NCI-H1694 treated with DMSO at 0.1 percent for 48 hours (cell line): Measurements from ENCODE around the gene PER3.
"Not testable (repeated sequence)": the region's sequence is repeated elsewhere in the genome, so short reads cannot be mapped to it uniquely, and the experiment has no call there.

Source experiments
- DNase-seq: peaks from one replicate; lab custom pipeline; 2025; lab: John Stamatoyannopoulos, UW

The PER3 gene

DNA sequence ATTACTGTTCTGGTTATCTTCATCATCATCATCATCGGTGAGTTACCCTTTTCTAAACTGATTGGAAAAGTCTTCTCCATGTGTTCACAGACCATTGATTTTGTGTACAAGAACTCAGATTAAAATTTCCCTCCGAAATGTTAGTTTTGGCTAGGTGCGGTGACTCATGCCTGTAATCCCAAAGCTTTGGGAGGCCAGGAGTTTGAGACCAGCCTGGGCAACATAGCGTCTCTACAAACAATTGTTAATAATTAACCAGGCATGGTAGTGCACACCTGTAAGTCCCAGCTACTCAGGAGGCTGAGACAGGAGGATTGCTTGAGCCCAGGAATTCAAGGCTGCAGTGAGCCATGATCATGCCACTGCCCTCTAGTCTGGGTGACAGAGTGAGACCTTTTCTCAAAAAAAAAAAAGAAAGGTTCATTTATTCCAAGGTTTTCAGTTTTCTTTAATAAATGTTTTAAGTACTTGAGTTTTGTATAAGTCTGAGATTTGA, 5.9 kb upstream of the PER3 start:
- no peak for DNase-seq

DNA sequence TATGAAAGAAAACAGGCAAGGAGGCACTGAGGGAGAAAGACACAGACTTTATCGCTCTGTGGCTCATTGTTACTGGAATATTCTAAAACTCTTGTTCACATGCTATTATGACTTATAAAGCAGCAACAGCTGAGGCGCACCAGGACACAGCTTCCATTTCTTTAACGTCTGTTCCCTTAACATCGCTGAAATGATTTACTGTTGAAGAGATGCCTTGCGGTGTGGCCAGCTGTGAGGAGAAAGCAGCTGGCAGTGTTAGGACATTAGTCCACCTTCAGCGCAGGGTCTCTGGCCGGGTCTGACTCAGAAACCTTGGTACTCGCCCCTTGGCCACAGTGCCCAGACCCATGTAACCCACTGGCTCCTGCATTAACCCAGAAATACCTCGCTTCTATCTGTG, 3.1 kb upstream of the PER3 start:
- no peak for DNase-seq

DNA sequence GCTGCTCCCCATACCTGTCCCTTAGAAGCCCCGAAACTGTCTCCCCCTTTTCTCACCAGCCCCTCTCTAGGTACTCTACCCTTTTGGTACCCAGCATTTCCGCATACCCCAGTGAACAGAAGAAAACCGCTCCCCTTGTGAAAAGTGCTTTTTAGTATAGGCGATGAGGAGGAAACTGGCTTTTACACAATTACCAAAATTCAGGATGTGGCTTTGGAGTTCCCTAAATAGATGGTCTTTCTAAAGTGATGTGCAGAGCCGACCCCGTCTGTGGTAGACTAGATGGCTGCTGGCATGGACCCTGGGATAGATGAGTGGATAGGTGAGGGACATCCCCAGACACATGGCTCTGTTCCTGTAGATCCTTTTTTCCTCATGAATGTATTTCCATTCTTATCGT, 2.6 kb upstream of the PER3 start:
- DNase-seq = no peak

DNA sequence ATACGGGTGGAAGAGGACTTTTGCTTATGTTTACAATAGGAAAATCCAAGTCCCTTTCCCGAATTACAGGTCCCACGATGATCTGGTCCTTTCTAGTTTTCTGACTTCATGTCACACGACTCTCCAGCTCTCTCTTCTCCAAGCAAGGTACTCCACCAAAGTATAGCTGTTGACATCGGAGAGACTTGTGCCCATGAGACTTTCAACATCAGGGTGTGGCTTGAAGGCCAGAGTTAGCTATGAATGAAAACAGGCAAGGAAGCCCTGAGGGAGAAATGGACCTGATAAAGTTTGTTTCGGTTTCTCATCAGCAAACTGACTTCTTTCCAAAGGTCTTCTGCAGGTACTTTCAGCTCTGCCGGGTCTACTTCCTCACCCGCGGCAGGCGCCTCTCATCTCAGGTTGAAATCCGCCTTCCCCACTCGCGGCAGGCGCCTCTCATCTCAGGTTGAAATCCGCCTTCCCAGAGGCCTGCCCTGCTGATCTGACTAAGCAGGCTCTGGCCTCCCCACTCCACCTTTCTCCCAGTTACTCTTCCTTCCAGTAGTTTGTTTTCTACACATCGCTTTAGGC, 2.1 kb upstream of the PER3 start:
- DNase-seq = no peak

DNA sequence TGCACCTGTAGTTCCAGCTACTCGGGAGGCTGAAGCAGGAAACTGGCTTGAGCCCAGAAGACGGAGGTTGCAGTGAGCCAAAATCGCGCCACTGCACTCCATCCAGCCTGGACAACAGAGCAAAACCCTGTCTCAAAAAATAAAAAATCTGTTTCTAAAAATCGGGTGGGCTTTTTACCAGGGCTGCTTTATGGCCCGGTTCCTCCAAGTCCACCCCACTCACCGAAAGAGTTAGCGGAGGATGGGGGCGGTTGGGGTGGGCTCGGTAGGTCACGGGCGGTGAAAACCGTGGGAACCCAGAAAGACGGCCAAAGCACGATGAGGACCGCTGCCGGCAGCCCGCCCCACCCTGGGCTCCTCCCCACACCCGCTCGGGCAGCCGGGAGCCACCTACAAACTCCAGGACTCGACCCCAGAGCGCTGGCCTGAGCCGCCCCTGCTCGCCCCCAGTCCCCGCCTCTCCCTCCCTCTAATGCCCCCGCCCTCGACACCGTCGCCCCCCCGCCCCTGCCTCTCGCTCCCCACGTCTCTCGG, 846 bp upstream of the PER3 start:
- DNase-seq = no peak

DNA sequence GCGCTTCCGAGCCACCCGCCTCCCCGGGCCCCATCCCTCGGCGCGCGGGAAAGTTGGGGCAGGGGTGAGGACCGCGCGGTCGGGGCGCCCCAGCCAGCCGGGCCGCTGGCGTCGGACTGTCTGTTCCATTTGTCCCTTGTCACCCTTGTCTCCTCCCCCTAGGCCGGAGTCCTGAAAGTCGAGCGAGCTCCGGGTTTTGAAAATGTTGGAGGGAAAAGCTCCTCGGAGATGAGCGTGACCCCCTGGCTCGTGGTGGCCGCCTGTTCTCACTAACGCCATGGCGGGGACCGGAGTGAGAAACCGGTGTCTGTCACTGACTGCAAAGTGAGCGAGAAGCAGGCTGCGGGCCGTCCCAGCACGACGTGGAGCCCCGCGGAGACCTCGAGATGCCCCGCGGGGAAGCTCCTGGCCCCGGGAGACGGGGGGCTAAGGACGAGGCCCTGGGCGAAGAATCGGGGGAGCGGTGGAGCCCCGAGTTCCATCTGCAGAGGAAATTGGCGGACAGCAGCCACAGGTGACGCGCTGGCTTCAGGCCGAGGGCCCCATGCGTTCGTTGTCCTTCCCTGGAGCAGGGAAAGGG, 491 bp downstream of the PER3 start:
- no peak for DNase-seq

DNA sequence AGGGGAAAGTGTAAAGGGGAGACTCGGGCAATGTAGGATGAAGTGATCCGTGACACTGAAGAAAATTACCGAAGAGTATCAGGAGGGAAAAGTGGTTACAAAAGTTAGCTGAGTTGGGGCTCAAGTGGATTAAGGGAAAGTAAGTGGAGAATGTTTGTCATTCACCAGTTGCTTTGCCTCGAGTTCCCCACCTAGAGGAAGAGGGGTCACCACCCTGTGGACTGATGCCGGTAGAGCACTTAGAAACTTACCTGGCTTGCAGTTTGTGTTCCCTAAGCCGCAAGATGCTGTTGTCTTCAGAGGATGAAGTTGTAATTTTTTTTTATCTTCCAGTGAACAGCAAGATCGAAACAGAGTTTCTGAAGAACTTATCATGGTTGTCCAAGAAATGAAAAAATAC, 1.0 kb downstream of the PER3 start:
- no peak for DNase-seq

DNA sequence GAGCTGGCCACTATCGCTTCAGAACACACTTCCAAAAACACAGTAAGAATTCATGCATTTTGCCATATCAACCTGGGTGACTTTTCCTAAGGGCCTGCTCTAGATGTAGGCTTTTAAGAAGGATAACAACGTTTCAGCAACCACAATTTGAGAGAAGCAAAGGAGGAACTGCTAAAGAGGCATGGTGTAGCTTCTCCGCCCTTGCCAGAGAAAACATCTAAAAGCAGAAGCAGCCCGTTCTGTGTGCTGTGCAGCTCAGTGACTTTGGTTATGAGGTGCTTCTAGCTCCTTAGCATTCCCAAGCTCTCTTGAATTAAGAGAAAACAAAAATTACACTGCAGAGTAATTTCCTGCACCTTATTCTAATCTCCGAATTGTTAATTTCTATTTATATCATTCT, 2.7 kb downstream of the PER3 start:
- no peak for DNase-seq

DNA sequence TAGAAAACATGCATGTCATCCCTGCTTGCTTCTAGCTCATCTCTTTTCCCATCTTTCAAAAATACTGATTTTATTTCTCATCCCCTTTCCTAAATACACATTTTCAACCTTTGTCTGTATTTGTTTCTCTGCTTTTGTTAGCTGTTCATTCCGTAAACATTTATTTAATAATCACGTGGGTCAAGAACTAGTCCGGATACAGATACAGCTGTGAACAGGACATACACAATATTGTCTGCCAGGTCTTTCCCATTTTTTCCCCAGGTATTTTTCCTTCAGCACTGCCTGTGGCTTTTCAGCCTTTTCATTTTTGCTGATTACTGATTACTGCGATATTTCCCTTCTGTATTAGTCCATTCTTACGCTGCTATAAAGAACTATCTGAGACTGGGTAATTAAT, 5.7 kb downstream of the PER3 start:
- DNase-seq = no peak

DNA sequence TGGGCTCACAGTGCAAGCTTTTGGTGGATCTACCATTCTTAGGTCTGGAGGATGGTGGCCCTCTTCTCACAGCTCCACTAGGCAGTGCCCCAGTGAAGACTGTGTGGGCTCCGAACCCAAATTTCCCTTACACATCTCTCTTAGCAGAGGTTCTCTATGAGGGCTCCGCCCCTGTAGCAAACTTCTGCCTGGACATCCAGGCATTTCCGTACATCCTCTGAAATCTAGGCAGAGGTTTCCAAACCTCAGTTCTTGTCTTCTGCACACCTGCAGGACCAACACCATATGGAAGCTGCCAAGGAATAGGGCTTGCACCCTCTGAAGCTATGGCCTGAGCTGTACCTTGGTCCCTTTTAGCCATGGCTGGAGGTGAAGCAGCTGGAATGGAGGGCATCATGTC, 6.9 kb downstream of the PER3 start:
- not testable (repeated sequence) for DNase-seq

DNA sequence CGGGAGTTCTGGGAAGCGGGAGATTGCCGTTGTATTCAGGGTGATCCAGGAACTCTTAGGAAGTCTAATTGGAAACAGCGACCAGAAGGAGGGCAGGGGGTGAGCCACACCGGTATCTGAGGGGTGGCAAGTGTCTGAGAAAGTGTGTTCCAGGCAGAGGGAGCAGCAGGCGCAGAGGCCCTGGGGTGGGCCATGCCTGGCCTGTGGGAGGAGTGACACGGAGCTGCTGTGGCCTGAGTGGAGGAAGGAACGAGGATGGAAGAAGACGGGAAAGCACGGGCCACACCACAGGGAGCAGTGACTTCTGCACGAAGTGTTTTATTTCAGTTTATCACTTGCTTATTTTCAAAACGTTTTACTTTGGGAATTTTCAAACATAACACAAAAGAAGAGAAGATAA, 11.3 kb downstream of the PER3 start:
- no peak for DNase-seq

DNA sequence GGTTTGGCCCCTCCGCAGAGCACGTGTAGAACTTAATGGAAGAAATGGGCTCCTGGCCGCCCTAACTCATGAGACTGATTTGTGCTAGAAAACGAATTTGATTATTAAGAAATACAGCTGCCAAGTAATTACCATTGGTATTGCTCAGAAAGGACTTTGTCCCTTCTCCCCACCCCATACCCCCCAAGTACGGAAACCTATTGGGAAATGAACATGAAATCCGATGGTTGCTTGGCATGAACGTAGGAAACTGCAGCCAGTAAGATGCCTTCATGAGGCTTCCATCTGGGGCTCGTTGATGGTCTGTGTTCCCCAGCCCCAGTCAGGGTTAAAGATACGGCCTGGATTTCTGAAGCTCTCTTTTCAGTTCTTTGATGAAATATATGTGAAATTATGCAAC, 21.4 kb downstream of the PER3 start:
- no peak for DNase-seq

DNA sequence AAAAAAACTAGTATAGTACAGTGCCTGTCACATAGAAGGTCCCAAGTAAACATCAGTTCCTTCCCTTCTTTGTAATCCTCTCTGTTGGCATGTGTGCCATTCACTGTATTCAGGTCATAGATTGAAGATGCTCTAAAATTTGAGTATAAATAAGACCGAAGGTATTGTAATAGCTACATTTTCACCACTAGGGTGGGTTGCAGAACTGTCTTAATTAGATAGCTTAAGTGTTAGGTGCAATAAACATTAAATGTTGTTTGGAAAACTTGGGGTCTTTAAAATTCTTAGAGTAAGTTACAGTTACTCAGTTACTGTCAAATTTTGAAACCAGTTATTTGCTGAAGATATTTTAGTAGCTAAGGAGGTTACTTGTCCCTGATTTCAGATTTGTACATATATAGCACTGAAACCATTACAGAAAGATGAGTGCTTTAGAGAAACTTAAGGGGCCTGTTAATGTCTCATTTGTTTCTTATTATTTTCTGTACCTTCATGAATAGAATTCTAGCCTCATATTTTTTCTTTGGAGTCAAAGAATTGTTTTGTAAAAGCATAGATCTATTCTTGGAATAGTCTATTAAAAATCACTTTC, 24.3 kb downstream of the PER3 start:
- DNase-seq = peak; percentile 33

DNA sequence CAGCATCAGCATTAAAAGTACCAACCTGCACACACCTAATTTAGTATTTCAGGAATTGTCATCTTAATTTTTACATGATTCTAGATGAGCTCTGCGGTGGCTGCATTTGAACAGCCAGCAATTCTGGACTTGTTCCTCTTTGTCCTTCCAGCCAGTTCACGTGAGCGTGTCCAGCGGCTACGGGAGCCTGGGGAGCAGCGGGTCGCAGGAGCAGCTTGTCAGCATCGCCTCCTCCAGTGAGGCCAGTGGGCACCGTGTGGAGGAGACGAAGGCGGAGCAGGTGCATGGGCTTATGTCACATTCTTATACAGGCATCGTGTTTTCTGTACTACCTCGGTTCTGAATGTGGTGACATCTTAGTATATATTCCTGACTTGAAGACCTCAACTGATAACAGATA, 25.7 kb downstream of the PER3 start:
- DNase-seq = no peak

DNA sequence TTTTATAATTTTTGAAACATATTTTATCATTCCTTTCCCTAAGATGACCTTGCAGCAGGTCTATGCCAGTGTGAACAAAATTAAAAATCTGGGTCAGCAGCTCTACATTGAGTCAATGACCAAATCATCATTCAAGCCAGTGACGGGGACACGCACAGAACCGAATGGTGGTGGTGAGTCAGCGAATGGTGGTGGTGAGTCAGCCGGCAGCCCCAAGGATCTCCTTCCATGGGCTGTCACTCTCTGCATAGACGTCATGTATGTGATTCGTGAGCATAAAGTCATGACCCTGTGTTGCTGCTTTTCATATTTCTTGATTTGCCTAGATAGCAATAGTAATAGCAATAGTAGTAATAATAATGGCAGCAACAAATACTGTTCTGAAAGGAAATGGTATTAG, 26.3 kb downstream of the PER3 start:
- no peak for DNase-seq

DNA sequence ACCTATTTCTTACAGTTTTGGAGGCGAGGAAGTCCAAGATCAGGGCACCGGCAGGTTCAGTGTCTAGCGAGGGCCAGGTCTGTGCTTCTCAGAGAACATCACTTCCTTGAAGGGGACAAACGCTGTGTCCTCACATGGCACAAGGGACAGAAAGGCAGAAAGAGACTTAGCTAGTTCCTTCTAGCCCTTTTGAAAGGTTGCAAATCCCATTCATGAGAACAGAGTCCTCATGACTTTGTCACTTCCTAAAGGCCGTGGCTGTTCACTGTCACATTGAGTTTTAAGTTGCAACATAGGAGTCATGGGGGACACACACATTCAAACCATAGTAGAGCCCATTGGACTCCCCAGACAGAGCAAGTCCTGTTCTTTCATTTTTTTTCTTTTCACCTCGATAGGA, 27.4 kb downstream of the PER3 start:
- no peak for DNase-seq

DNA sequence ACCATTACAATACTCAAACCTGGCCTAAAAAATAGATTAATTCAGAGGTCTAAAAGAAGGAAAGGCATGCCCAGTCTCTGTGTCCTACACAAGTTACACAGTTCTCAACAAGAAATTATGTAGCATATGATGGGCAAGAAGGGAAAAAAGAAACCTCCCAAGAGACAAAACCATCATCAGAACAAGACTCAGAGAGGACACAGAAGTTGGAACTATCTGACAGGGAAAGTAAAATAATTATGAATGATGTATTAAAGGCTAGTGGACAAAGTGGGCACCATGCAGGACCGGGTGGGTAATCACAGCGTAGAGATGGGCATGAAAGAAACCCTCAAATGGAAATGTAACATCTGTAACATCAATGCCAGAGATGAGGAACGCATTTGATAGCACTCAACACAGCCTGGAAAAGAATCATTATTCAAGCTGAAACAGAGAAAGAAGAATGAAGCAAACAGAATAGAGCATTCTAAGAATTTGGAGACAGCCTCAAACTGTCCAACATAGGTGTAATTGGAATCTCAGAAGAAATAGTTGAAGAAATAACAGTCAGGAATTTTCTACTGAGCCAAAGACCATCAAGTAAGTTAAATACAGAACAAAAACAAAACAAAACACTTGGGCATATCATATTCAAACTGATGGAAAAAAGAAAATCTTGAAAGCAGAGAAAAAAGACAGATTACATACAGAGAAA, 29.7 kb downstream of the PER3 start:
- no peak for DNase-seq

DNA sequence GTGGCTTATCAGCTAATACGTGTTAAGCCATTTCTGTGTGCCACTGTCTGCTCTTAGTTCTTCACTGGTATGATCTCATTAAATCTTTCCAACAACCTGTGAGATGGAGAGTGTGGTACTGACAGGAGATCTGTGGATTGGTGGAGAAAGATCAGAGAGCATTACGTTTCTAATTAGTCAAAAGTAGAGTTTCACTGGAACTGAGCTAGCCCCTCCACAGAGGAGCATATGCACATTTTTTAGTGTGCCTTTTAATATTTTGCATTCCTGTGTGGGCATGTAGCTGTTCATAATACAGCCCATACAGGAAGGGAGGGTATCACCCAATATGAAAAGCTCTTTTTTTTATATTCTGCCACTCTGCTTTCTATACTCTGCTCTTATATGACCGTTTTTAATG, 37.2 kb downstream of the PER3 start:
- no peak for DNase-seq

DNA sequence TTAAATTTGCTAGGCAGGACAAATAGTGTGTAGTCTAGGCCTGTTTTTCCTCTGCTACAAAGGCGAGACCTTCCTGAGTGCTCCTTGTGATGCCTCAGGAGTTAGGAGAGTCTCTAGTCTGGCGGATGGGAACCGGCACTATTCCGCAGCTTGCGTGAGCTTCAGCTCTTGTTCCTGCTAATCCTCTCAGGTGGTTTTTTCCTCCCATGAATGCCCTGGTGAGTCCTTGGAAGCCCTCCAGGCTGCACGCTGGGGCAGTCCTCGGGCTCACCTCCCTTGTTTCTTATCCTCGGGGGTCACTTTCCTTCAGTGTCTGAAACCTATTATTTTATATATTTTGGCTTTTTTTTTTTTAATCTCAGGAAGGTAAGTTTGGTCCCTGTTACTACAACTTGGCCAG, 40.6 kb downstream of the PER3 start:
- DNase-seq = no peak

DNA sequence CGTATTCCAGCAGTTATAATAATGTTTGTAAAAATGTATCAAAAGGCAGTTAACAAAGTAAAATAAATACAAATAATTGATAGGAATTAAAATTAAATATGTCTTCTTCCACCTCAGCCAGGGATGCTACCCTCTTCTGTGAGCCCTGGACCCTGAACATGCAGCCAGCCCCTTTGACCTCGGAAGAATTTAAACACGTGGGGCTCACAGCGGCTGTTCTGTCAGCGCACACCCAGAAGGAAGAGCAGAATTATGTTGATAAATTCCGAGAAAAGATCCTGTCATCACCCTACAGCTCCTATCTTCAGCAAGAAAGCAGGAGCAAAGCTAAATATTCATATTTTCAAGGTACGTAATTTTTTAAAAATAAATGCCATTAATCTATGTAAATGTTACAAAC, 42.3 kb downstream of the PER3 start:
- DNase-seq = no peak

DNA sequence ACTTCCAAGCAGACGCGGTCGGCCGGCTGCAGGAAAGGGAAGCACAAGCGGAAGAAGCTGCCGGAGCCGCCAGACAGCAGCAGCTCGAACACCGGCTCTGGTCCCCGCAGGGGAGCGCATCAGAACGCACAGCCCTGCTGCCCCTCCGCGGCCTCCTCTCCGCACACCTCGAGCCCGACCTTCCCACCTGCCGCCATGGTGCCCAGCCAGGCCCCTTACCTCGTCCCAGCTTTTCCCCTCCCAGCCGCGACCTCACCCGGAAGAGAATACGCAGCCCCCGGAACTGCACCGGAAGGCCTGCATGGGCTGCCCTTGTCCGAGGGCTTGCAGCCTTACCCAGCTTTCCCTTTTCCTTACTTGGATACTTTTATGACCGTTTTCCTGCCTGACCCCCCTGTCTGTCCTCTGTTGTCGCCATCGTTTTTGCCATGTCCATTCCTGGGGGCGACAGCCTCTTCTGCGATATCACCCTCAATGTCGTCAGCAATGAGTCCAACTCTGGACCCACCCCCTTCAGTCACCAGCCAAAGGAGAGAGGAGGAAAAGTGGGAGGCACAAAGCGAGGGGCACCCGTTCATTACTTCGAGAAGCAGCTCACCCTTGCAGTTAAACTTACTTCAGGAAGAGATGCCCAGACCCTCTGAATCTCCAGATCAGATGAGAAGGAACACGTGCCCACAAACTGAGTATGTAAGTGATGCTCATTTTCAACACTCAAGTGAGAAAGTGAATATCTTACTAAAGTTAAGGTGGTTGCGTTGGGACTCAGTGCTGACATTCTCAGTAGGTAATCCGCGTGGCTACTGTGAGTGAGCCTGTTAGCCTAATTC, 43.2 kb downstream of the PER3 start:
- no peak for DNase-seq

DNA sequence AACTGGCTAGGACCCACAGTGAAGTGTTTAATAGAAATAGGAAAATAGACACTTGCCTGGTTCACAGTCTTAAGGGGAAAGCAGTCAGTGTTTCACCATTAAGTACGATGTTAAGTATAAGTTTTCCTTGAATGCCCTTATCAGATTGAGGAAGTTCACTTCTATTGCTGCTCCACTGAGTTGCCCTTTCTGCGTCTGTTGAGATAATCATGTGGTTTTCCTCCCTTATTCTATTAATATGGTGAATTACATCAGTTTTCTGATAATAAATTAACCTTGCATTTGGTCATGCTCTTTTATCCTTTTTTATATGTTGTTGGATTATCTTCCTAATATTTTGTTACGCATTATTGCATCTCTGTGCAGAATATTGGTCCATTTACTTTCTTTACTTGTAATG, 47.4 kb downstream of the PER3 start:
- DNase-seq = no peak
